ENCODE data around the gene RBL1. TPM values are rescaled to one million over a fixed set of nuclear protein-coding genes. Genes with fewer than 3 reads are reported as not detected.
"Not testable (repeated sequence)": the region's sequence is repeated elsewhere in the genome, so short reads cannot be mapped to it uniquely, and the experiment has no call there.

The RBL1 gene
- total RNA-seq, 1 donor from 2014 or later, result 5.3 TPM

DNA sequence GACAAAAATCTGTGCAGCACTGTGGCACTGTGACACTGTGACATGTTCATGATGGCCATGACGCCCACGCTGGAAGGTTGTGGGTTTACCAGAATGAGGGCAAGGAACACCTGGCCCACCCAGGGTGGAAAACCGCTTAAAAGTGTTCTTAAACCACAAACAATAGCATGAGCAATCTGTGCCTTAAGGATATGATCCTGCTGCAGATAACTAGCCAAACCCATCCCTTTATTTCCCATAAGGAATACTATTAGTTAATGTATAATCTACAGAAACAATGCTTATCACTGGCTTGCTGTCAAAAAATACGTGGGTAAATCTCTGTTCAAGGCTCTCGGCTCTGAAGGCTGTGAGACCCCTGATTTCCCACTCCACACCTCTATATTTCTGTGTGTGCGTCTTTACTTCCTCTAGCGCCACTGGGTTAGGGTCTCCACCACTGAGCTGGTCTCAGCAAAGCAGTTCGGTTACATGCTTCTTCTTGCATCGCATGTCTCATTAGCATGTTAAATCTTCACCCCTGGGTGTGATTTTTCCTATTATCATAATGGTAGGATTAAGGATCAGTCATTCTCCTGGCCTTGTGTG lies 133.3 kb downstream of the RBL1 start:
- DNase-seq (ENCODE audit: missing footprints); ATAC-seq; intact Hi-C loops (cut with DNase I): not testable (repeated sequence)

GRCh38 chr20:36959242-36959641 lies 136.6 kb downstream of the RBL1 start:
- no peak for DNase-seq (ENCODE audit: missing footprints)
- intact Hi-C loops (cut with DNase I), result no loop called here
- no peak for ATAC-seq

DNA sequence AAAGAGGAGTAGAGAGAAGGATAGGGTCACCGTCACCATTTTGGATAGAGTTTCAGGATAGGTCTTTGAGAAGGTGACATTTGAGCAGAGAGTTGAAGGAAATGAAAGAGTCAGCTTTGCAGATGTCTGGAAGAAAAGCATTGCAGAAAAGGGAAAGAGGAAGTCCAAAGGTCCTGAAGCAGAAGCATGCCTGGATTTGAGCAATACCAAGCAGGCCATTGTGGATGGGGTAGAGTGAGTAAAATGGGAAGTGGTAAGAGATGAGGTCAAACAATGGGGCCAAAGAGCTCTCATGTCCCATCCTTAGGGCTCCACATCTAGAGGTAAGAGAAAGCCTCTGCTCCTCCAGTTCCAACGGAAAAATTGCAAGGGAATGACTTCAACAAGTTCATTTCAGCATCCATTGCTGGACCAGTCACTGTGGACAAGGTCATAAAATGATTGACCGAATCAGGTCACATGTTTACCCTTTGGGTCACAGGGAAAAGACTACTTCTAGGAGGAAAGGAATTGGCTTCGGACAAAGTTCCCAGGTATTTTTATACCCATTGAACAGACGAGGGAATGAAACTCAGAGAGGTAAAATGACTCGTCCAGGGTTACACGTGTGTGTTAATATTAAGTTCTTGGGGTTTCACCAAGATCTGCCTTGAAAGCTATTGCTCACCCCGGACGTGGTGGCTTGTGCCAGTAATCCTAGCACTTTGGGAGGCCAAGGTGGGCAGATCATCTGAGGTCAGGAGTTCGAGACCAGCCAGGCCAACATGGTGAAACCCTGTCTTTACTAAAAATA lies 137.7 kb downstream of the RBL1 start:
- peak; percentile 58 for ATAC-seq

GRCh38 chr20:36956674-36957073 lies 139.1 kb downstream of the RBL1 start:
- intact Hi-C loops (cut with DNase I), result no loop called here
- no peak for DNase-seq (ENCODE audit: missing footprints)
- no peak for ATAC-seq

More for the DNA sequence above, 137.7 kb downstream of the RBL1 start:
- DNase-seq (ENCODE audit: missing footprints), result no peak
- intact Hi-C loops (cut with DNase I), result no loop called here

DNA sequence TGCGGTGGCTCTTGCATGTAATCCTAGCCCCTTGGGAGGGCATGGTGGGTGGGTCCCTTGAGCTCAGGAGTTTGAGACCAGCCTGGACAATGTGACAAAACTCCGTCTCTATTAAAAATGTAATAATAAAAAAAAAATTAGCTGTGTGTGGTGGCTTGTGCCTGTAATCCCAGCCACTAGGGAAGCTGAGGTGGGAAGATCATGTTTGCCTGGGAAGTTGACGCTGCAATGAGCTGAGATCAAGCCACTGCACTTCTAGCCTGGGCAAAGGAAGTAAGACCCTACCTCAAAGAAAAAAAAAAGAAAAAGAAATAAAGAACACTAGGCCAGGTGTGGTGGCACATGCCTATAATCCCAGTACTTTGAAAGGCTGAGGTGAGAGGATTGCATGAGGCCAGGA lies 139.8 kb downstream of the RBL1 start:
- ATAC-seq (no peak), DNase-seq (ENCODE audit: missing footprints) (no peak)
- intact Hi-C loops (cut with DNase I), result no loop called here

DNA sequence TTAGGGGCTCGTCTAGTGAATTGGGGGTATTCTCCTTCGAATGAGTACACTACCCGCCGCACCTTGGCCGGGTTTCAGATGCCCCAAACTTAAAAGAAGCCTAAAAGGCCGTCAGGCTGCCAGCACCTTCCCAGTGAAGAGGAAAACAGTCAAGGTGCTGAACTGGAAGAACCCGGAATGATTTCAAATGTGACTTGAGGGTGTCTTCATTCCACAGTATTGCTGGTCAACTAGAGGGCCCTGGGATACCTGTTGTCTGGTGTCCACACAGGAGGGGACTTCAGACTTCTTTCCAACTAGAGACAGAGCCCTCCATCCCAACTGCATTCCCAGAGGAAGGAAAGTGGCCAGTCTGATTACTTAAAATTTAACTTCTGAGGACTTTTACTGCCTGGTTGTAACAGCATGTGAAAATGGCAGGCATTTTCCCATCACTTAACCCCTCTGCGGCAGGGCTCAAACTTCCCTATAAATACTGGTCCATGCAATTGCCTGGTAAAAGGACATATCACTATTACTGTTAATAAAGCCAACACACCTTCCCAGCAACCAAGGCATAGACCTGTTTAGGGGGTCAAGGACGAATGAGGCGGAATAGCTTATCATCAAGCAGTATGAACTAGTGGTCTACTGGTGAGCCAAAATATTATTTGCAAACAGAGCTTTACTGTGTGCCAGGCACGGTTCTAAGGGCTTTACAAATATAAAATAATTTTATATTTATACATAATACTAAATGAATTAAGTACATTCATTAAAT lies 143.6 kb downstream of the RBL1 start:
- ATAC-seq (no peak), DNase-seq (ENCODE audit: missing footprints) (no peak)
- intact Hi-C loops (cut with DNase I), result no loop called here

DNA sequence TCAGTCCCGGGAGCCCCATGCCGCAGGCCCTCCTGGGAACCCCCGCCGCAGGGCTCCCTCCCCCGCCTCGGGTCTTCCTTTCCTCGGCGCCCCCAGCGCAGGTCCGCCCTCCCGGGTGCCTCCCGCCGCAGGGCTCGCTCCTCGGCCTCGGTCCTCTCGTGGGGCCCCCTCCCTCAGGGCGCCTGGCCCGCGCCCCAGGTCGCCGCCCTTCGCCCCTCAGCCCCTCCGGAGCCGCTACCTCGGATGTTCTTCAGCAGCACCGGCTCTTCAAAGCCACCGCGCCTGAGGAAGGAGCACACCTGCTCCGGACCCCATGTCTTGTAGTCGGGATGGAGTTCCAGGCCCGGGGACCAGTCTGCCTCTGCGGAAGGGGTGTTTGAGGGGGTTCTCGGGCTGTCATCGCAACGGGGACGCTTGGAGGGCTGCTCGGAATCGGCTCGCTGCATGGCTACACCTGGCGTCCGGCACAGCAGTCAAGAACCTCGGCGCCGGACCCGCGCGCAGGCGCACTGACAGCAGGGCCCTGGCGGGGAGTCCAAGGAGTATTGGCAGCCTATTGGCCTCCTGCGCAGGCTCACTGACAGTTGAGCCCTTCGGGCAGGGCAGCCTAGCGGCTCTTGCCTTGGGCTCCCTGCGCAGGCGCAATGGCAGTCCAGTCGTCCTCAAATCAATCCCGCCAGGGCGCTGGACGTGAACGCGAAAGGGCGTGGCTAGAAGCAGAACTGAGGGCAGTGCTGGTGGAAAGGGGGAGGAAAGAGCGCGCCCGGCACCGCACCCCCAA lies 144.4 kb downstream of the RBL1 start, which contains the start of gene SAMHD1:
SAMHD1 (minus strand) TSS at position 511 of the 781 bp plus-strand sequence; CDS start at position 446, 65 bp downstream.
- ATAC-seq (peak; percentile 97), DNase-seq (ENCODE audit: missing footprints) (peak; percentile 99)
- intact Hi-C loops (cut with DNase I), result no loop called here

DNA sequence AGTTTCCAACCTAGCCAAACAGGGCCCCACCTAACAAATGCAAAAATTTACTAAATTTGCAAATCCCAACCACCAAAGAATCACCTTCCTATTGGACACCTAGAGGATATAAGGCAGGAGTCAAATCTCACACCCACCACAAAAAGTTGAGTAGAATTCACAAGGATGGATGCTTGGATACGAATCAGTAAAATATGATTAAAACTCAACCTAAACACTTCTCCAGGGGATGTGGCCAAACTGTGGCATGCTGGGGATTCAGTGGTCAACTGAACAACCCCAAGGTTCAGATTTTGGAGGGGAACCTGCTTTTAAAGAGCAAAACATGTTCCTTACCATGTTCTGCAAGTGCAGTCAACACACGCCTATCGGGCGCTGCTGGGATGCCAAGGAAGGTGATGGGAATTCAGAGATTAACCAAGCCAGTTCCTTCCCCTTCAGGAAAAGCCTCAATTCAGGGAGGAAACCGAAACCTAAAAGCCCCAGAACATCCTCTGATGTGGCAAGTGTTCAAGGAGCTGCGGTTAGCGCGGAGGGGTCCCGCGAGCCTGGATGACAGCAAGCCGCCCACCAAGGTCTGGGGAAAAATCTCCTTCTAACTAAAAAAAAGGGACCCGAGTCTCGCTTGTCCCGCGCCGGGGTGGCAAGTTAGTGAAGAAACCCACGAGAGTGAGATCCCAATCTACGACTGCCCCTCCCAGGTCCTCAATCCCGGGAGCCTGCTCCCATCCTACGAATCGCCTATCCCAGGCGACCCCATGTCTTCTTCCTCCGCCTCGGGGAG lies 145.2 kb downstream of the RBL1 start:
- peak; percentile 78 for DNase-seq (ENCODE audit: missing footprints)
- intact Hi-C loops (cut with DNase I), result no loop called here
- ATAC-seq, result no peak

Other genes with a start within 250 kb of the RBL1 start
- not detected for gene TLDC2, start 219.9 kb downstream of the RBL1 start, total RNA-seq
- 52.2 TPM for gene SAMHD1, start 144.3 kb downstream of the RBL1 start, total RNA-seq
- 100 TPM for gene RPN2, start 83.3 kb upstream of the RBL1 start, total RNA-seq
- 3.7 TPM for gene MROH8, start 83.6 kb upstream of the RBL1 start, total RNA-seq
- not detected for gene GHRH, start 165.8 kb upstream of the RBL1 start, total RNA-seq
- gene MANBAL, start 193.7 kb upstream of the RBL1 start, total RNA-seq, result 20.7 TPM